AG09319 (cell line): Measurements from ENCODE around the gene PRAC2.

Experiments
- DNase-seq: peaks from one replicate; pipeline ENCODE4 v3.0.0-alpha.2; 2010; ENCODE audit warnings: low read depth; ENCODE audit errors: extremely low read depth
- CTCF ChIP-seq: IDR thresholded peaks from 2 replicates; pipeline ENCODE4 v1.5.1; 2011; ENCODE audit warnings: low read depth, mild to moderate bottlenecking, inconsistent platforms, low read length, moderate library complexity

The PRAC2 gene

GRCh38 chr17:48751172-48751571 is 28.2 kb downstream of the PRAC2 start:
- DNase-seq = no peak

GRCh38 chr17:48751733-48752398 is 28.9 kb downstream of the PRAC2 start:
- no peak for TF ChIP-seq CTCF
- no peak for DNase-seq

More at GRCh38 chr17:48751172-48751571, 28.2 kb downstream of the PRAC2 start:
- no peak for TF ChIP-seq CTCF

GRCh38 chr17:48752399-48753288 is 29.7 kb downstream of the PRAC2 start:
- no peak for DNase-seq
- TF ChIP-seq CTCF = no peak

- no peak for TF ChIP-seq CTCF
- DNase-seq = no peak
These were observed 31.0 kb downstream of the PRAC2 start for GRCh38 chr17:48753794-48754499.

GRCh38 chr17:48754500-48755261 is 31.7 kb downstream of the PRAC2 start:
- no peak for TF ChIP-seq CTCF
- no peak for DNase-seq

GRCh38 chr17:48755356-48755755 is 32.4 kb downstream of the PRAC2 start:
- no peak for DNase-seq
- no peak for TF ChIP-seq CTCF
